Muscle layer of colon (tissue), 2 donors: ENCODE results near the gene SIT1.

Source experiments
- H3K27ac ChIP-seq: one replicate; pipeline ENCODE4 v1.7.0; 2013; ENCODE audit warnings: low read depth, mild to moderate bottlenecking, low read length, moderate library complexity
- H3K27me3 ChIP-seq, 2 donors: one replicate each; pipeline ENCODE4 v1.7.0; 2013; ENCODE audit warnings: low read length in 2 of 2, mild to moderate bottlenecking in 2 of 2; ENCODE audit not compliant: insufficient read depth in 2 of 2, control insufficient read depth in 1 of 2
- H3K36me3 ChIP-seq: one replicate; pipeline ENCODE4 v1.7.0; 2013; ENCODE audit warnings: mild to moderate bottlenecking, low read length; ENCODE audit not compliant: insufficient read depth
- H3K4me1 ChIP-seq: one replicate; pipeline ENCODE4 v1.7.0; 2013; ENCODE audit warnings: mild to moderate bottlenecking, low read length; ENCODE audit not compliant: insufficient read depth
- H3K4me3 ChIP-seq, 2 donors: one replicate each; pipeline ENCODE4 v1.7.0; 2013; ENCODE audit warnings: low read length in 2 of 2, low read depth in 1 of 2, mild to moderate bottlenecking in 1 of 2, moderate library complexity in 1 of 2
- H3K9ac ChIP-seq: one replicate; pipeline ENCODE4 v1.7.0; 2013; ENCODE audit warnings: low read length
- H3K9me3 ChIP-seq: one replicate; pipeline ENCODE4 v1.7.0; 2013; ENCODE audit warnings: mild to moderate bottlenecking, low read length
- donor health status: abdominal sarcoma.
- donor health status: Adenocarcinoma of cecum.

The SIT1 gene

DNA sequence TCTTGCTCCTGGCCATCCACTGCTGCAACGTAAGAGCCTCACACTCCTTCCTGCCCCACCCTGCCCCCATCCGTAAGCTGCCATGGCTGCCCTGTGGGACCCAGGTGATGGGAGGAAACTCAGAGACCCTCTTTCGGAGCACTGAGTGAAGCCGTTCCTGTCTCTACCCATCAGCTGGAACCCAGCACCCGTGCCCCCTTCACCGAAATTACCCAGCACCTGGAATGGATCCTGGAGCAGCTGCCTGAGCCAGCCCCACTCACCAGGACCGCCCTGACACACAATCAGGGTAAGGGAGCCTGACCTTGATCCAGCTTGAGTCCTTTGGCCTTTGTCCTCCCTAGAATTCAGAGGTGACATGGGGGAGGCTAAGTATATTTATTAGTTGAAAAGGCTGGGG lies 42.5 kb downstream of the SIT1 start:
- Histone ChIP-seq H3K27ac (no peak overlapping the region), H3K36me3 (peaks cover 38% of the 10 kb centered on the region), H3K9ac (no peak overlapping the region)

DNA sequence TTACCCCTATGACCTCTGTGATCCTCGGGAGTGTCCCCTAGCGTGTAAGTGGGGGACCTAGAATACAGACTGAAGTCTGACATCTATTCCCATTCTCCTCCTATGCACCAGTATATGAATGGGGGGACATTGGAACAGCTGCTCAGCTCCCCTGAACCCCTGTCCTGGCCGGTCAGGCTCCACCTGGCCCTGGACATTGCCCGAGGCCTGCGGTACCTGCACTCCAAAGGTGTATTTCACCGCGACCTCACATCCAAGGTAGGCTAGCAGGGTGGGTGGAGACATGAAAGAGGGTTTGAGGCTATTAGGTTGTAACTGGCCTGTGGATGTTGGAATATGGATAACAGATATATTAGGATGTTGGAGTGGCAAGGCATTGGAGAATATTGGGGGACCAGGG lies 44.0 kb downstream of the SIT1 start:
- H3K27ac ChIP-seq: no peak overlapping the region
- peak overlapping the region; percentile 28 for H3K9ac ChIP-seq
- H3K4me1 ChIP-seq: peaks cover 29% of the 10 kb centered on the region
- peaks cover 38% of the 10 kb centered on the region for H3K36me3 ChIP-seq
- H3K4me3 ChIP-seq: peak overlapping the region in 1 of 2 donors; percentile 13
- H3K9me3 ChIP-seq: no peaks in the 10 kb centered on the region
- H3K27me3 ChIP-seq: no peaks in the 10 kb centered on the region

More for the DNA sequence above, 42.5 kb downstream of the SIT1 start:
- no peak overlapping the region for H3K4me3 ChIP-seq
- no peaks in the 10 kb centered on the region for H3K9me3 ChIP-seq
- no peaks in the 10 kb centered on the region for H3K27me3 ChIP-seq
- peaks cover 23% of the 10 kb centered on the region for H3K4me1 ChIP-seq

DNA sequence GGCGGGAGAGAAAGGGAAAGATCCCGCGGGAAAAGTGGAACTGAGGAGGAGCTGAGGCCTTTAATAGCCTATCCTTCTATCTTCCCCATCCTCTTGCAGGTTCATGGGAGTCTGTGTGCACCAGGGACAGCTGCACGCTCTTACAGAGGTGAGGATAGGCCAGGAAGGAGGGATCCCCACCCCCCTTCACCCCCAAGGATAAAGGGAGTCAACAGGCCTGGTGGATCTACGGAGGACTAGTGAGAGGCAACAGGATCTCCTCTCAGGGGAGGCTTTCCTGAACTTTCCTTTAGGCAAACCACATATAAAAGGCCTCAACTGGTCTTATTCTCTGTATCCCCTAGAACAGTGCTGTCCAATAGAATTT lies 44.6 kb downstream of the SIT1 start:
- peak overlapping the region; percentile 58 for H3K9ac ChIP-seq
- peaks cover 38% of the 10 kb centered on the region for H3K36me3 ChIP-seq
- no peaks in the 10 kb centered on the region for H3K27me3 ChIP-seq
- H3K4me3 ChIP-seq: peak overlapping the region; percentile 68 to 74
- peaks cover 29% of the 10 kb centered on the region for H3K4me1 ChIP-seq
- no peaks in the 10 kb centered on the region for H3K9me3 ChIP-seq
- H3K27ac ChIP-seq: peak overlapping the region; percentile 78

DNA sequence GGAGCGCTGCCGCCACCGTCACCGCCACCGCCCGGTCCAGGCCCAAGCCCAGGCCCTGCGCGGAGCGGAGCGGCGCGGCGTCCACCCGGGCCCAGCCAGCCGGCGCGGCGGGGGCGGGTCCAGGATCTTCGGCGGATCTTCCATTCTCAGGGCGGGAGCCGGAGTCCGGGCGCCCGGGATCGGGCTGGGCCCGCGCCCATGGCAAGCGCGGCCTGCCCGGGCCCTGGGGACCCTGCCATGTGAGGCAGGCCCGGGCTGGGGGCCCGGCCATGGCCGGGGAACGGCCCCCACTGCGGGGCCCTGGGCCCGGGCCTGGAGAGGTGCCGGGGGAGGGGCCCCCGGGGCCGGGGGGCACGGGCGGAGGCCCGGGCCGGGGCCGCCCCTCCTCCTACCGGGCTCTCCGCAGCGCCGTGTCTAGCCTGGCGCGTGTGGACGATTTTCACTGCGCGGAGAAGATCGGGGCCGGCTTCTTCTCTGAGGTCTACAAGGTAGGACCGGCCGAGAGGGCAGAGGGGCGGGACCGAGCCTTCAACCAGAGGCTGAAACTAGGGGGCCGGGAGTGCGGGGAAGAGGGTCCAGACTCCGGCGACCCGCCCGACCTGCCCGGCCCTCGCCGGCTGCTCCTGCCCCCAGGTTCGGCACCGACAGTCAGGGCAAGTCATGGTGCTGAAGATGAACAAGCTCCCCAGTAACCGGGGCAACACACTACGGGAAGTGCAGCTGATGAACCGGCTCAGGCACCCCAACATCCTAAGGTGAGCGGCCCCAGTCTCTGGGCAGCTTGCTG lies 45.2 kb downstream of the SIT1 start:
- Histone ChIP-seq H3K27me3 (no peaks in the 10 kb centered on the region), H3K9ac (peak overlapping the region; percentile 58), H3K4me1 (peaks cover 29% of the 10 kb centered on the region), H3K36me3 (peaks cover 38% of the 10 kb centered on the region), H3K9me3 (no peaks in the 10 kb centered on the region), H3K27ac (peak overlapping the region; percentile 78), H3K4me3 (peak overlapping the region; percentile 68 to 74)

DNA sequence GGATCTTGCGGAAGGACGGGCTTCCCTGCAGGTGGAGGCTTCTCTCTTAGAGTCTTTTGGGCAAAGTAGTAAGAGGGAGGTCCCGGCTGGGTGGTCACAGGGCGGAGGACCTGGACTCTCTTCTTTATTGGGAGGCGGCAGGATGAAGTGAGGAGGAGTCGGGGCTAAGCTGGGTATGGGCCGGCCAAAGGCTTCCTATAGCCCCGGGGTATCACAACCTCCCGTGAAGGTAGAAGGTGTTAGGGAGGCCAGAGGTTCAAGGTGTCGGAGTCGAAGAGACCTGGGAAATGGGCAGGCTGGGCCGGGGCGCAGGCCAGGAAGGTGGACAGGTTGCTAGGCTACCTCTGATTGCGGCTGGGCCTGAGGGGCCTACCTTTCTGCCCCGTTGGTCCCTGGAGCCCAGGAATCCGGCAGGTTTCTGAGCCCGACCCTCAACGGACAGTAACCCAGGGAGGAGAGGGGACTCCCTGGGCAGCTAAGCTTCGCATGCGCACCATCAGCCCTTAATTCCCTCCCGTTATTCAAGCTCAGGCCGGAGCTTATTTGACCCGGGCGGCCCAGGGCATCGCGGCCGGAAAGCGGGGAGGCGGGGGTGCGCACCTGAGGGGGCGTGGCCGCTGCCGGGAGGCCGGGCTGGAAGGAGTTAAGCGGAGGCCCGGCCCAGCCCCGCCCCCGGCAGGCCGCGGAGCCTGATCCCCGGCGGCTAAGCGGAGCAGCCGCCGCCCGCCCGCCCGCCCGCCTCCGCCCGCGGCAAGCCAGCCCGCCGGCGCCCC lies 46.0 kb downstream of the SIT1 start, which contains the start of gene TESK1:
TSS of gene TESK1 (plus strand) at position 685 of the 773 bp plus-strand sequence. CDS start 358 bp downstream, outside the sequence.
- H3K4me1 ChIP-seq: peaks cover 29% of the 10 kb centered on the region
- peak within 1 kb of the TSS; percentile 70 to 74 for H3K4me3 ChIP-seq
- peak within 1 kb of the TSS; percentile 74 for H3K9ac ChIP-seq
- H3K36me3 ChIP-seq: peaks cover 30% of the 10 kb centered on the region
- H3K9me3 ChIP-seq: no peaks in the 10 kb centered on the region
- peak within 1 kb of the TSS; percentile 93 for H3K27ac ChIP-seq
- H3K27me3 ChIP-seq: no peaks in the 10 kb centered on the region

DNA sequence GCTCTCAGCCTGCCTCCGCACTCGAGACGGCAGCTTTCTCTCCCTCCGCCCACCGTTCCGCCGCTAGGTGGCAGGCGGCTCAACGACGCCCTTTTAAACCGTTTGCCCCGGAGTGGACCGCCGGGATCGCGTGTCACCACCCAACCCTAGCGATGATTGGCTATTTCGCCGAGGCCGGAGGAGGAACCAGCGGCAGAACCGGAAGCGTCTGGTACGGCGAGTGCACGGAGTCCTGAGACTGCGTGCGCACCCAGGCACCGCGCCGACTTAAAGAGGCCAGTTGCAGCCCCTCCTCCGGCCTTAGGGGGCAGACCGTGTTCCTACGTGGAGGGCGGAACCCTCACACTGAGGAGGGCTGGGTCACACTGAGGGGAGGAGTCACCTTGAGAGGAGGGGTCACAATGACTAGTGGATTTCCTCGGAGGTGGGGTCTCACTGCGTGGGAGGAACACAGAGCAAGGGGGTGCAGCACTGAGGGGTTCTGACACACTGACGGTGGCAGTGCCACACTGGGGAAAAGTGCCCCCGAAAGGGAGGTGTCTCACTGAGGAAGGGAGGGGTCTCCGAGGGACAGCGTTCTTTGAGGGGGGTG lies 46.6 kb downstream of the SIT1 start:
- Histone ChIP-seq H3K4me3 (peak overlapping the region; percentile 27 to 70), H3K4me1 (peaks cover 29% of the 10 kb centered on the region), H3K36me3 (peaks cover 25% of the 10 kb centered on the region), H3K27me3 (no peaks in the 10 kb centered on the region), H3K9me3 (no peaks in the 10 kb centered on the region), H3K9ac (peak overlapping the region; percentile 74), H3K27ac (peak overlapping the region; percentile 93)

DNA sequence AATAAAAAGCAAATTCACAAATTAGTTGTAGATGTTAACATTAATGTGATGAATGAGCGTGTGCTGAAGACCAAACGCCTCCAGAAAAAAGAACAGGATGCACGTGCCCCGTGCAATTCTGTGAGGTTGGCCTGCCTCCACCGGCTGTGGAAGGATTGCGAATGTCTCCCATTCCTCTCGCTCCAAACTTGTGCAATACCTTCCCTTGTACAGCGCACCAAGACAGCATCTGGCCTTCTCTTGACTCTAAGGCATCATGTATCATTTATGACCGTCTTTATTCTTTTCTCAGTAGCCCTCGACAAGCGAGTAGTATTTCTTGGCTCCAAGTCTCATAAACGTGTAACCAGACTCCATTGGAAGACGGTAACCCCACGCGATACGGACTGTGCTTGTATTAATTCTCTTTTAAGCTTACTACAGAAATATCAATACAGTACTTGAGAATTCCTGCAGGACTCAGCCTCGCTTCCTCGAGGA lies 47.2 kb downstream of the SIT1 start:
- Histone ChIP-seq H3K9me3 (no peaks in the 10 kb centered on the region), H3K9ac (peak overlapping the region; percentile 61), H3K4me1 (peaks cover 29% of the 10 kb centered on the region), H3K4me3 (peak overlapping the region; percentile 21 to 64), H3K27me3 (no peaks in the 10 kb centered on the region), H3K27ac (peak overlapping the region; percentile 85), H3K36me3 (peaks cover 19% of the 10 kb centered on the region)

DNA sequence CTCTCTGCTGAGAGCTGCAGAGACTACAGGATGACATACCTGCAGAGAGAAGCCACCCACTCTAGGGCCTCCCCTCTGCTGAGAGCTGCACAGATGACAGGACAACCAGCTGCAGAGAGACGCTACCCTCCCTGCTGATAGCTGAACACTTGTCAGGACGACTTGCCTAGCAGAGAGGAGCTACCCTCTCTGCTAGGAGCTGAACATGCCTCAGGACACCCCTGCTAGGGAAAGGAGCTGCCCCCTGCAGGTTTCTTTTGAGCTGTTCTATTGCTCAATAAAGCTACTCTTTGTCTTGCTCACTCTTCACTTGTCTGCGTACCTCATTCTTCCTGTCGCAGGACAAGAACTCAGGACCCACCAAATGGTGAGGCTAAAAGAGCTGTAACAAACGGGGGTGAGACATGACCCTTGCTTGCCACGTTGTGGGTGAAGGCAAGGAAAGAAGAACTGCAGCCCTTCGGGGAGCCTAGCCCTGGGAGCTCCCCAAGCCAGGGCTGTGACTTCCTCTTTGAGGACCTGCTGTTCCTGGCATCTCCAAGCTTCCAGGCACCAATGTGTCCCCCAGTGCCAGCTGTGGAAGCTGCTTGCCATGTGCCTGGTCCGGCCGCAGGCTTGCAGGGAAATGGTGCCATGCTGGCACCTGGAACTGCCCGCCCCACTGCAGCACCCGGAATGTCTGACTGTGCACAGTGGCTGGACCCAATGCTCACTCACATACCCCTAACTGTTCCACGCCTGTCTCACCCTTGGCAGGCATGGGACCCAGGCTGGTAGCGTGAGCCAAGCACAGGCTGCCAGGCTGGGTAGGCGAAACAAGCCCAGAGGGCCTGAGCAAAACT lies 50.7 kb downstream of the SIT1 start:
- Histone ChIP-seq H3K4me3 (no peak overlapping the region), H3K9me3 (no peaks in the 10 kb centered on the region), H3K9ac (no peak overlapping the region), H3K36me3 (no peaks in the 10 kb centered on the region), H3K27ac (no peak overlapping the region), H3K27me3 (no peaks in the 10 kb centered on the region), H3K4me1 (peaks cover 14% of the 10 kb centered on the region)
